NB4 (cell line): ENCODE data around the gene RAP1GAP2.

Experiments
- DNase-seq: peaks from one replicate; pipeline ENCODE4 v3.0.0; 2010; ENCODE audit warnings: low read depth
- H3K4me3 ChIP-seq: one replicate; pipeline ENCODE4 v1.5.1; 2011; ENCODE audit warnings: mild to moderate bottlenecking, low read depth, low read length, moderate library complexity
- CTCF ChIP-seq: IDR thresholded peaks from one replicate; pipeline ENCODE4 v1.5.1; 2012; ENCODE audit warnings: low read depth, low read length
- MYC ChIP-seq: IDR thresholded peaks from 2 replicates; pipeline ENCODE4 v1.6.1; 2011; ENCODE audit warnings: low read depth, low read length
- POLR2A ChIP-seq: IDR thresholded peaks from 2 replicates; pipeline ENCODE4 v1.6.1; 2011; ENCODE audit warnings: mild to moderate bottlenecking; ENCODE audit not compliant: insufficient read length; ENCODE audit errors: extremely low read depth
- TF ChIP-seq, protein P1 (sequence below): IDR thresholded peaks from 2 replicates; pipeline ENCODE4 v1.6.1; 2011; ENCODE audit warnings: low read depth, low read length

Gene RAP1GAP2

DNA sequence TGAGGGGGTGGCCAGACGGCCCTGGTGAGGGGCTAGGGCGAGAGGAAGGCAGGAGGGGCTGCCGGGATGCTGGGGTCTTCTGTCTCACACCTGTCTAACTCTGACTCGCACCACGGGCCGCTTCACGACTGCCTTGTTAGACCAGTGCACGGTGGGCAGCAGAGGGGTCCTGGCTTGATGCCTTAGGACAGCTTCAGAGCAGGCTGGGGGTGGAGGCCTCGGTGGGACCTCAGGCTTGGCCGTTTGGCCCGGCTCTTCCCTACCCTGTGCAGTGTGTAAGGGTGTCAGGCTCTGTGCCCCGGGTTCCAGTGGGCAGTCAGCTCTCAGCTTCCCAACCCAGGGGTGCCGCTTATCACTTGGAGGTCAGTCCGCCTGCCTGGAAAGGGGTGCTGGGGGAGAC lies 166.5 kb downstream of the RAP1GAP2 start:
- no peak for TF ChIP-seq MYC
- TF ChIP-seq, protein P1, sequence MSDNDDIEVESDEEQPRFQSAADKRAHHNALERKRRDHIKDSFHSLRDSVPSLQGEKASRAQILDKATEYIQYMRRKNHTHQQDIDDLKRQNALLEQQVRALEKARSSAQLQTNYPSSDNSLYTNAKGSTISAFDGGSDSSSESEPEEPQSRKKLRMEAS: no peak
- no peak for TF ChIP-seq POLR2A
- TF ChIP-seq CTCF: no peak
- H3K4me3 ChIP-seq: no peak overlapping the region
- no peak for DNase-seq

- no peak overlapping the region for H3K4me3 ChIP-seq
- no peak for DNase-seq
- TF ChIP-seq POLR2A (no peak), CTCF (no peak), MYC (no peak)
- TF ChIP-seq, protein P1: no peak
Observed at GRCh38 chr17:2963332-2964027, 167.2 kb downstream of the RAP1GAP2 start.

GRCh38 chr17:2964028-2964356 lies 167.8 kb downstream of the RAP1GAP2 start:
- no peak for TF ChIP-seq POLR2A
- TF ChIP-seq CTCF: no peak
- no peak for TF ChIP-seq MYC
- DNase-seq: no peak
- no peak overlapping the region for H3K4me3 ChIP-seq

DNA sequence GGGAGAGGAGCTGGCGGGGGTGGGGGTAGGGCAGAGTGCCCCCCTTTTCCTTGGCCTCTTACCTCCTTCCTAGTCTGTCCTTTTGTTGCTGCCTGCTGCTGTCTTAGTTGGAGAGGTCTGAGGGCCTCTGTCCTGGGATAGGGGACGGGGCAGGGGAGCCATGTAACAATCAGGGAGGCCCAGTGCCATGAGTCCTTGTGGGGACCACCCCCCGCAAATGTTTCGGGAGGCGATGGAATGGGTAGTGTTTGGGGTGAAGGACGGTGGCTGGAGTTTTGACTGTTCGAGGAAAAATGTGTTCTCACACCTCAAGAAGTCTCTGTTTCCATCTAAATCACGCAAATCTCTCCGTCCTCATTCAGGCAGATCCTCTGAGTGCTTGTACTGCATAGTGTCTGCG lies 168.1 kb downstream of the RAP1GAP2 start:
- no peak overlapping the region for H3K4me3 ChIP-seq
- DNase-seq: no peak
- TF ChIP-seq CTCF (no peak), MYC (no peak), POLR2A (no peak)
- TF ChIP-seq, protein P1: no peak

DNA sequence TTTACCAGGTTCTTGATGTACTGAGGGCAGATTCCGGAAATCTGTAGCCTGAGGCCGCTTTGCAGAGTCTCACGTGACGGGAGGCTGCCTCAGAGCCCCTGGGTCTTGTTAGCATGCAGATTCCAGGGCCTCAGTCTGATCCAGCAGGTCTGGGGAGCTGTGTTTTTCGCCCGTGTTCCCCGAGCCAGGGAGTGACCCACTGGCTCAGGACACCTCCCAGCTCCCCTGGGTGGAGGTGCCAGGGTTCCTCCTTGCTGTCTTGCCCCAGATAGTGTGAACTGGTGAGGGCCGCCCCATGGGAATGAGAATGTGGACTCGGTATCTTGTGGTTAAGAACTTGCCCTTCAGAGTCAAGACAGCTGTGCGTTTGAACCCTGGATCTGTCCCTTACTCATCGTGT lies 168.6 kb downstream of the RAP1GAP2 start:
- TF ChIP-seq POLR2A (no peak), MYC (no peak), CTCF (no peak)
- TF ChIP-seq, protein P1: no peak
- no peak for DNase-seq
- no peak overlapping the region for H3K4me3 ChIP-seq
